Kidney (tissue), 14 donors: ENCODE results near the gene ACTR10. TPM values are rescaled to one million over a fixed set of nuclear protein-coding genes. Genes with fewer than 3 reads are reported as not detected.
A peak's percentile ranks its signal among the peaks of the same experiment; 100 is the strongest.

Experiments
- DNase-seq, 5 donors: peaks; one replicate each; pipeline ENCODE4 v3.0.0-alpha.2; 2013 to 2020
- FAIRE-seq: peaks from 2 replicates; lab custom pipeline; 2012; peaks lifted over from hg19 to GRCh38; lab: Jason Lieb, UNC
- H3K27ac ChIP-seq, 2 donors: one replicate each; pipeline ENCODE4 v1.7.0; 2013; ENCODE audit warnings: low read depth in 2 of 2, low read length in 2 of 2, inconsistent platforms in 1 of 2
- H3K27me3 ChIP-seq: one replicate; pipeline ENCODE4 v1.7.1; 2013; ENCODE audit warnings: low read length, inconsistent platforms; ENCODE audit not compliant: control insufficient read depth, insufficient read depth
- H3K36me3 ChIP-seq, 3 donors: one replicate each; pipeline versions ENCODE4 v1.7.0 to v1.7.1; 2013; ENCODE audit warnings: low read length in 3 of 3, control low read depth in 1 of 3, inconsistent platforms in 1 of 3; ENCODE audit not compliant: insufficient read depth in 3 of 3, control insufficient read depth in 2 of 3
- H3K4me1 ChIP-seq, 3 donors: one replicate each; pipeline versions ENCODE4 v1.7.0 to v1.7.1; 2013; ENCODE audit warnings: low read length in 3 of 3, inconsistent platforms in 1 of 3, low read depth in 1 of 3; ENCODE audit not compliant: control insufficient read depth in 2 of 3, insufficient read depth in 2 of 3
- H3K4me3 ChIP-seq, 3 donors: one replicate each; pipeline versions ENCODE4 v1.7.0 to v1.8.1; 2013; ENCODE audit warnings: low read length in 3 of 3, control low read depth in 1 of 3, inconsistent platforms in 1 of 3
- H3K9ac ChIP-seq, 3 donors: one replicate each; pipeline versions ENCODE4 v1.7.0 to v1.7.1; 2013; ENCODE audit warnings: low read length in 3 of 3, control low read depth in 1 of 3, inconsistent platforms in 1 of 3
- H3K9me3 ChIP-seq, 3 donors: one replicate each; pipeline versions ENCODE4 v1.7.0 to v1.7.1; 2013; ENCODE audit warnings: low read length in 3 of 3, control low read depth in 1 of 3, inconsistent platforms in 1 of 3; ENCODE audit not compliant: control insufficient read depth in 2 of 3, insufficient read depth in 1 of 3
- intact Hi-C: fragments of 100-400 bp; cut with DNase I; formaldehyde crosslinking; loops from one replicate; pipeline ENCODE4 v1.11.1; 2022
- polyA plus RNA-seq: library from polyadenylated mRNA; stranded (reverse); fragments of 350-450 nt; fragmentation: Illumina TruSeq; extraction: RNeasy Lipid Tissue Mini Kit (QIAGEN cat#74804); gene quantifications from one replicate; pipeline ENCODE4 v1.2.3, GENCODE V29; 2014; ENCODE audit warnings: low read depth, low replicate concordance; ENCODE audit not compliant: insufficient read depth
- total RNA-seq: library from RNA; stranded (reverse); fragmentation: NEBNext Ultra II Directional; extraction: Animal tissue kit (Norgen Biotek cat#: 25700); gene quantifications from one replicate; pipeline ENCODE4 v1.2.1, GENCODE V29; 2021
- TF ChIP-seq, protein P1 (sequence below): IDR thresholded peaks from 3 replicates; pipeline ENCODE4 v1.5.1; 2012; ENCODE audit warnings: mild to moderate bottlenecking, moderate library complexity, borderline replicate concordance; ENCODE audit not compliant: insufficient read depth; ENCODE audit errors: extremely low read depth
- donor health status: control.
- donor health status: control.
- donor health status: control.
- donor health status: control.
- donor health status: control.
- donor health status: DM: yes; HTN: yes; CAD: no.
- donor health status: Normal renal cell carcinoma (clear cell type).

ACTR10 gene
- total and polyA plus RNA-seq, 2 donors from 2014 or later = 68.1 to 96.6 TPM

DNA sequence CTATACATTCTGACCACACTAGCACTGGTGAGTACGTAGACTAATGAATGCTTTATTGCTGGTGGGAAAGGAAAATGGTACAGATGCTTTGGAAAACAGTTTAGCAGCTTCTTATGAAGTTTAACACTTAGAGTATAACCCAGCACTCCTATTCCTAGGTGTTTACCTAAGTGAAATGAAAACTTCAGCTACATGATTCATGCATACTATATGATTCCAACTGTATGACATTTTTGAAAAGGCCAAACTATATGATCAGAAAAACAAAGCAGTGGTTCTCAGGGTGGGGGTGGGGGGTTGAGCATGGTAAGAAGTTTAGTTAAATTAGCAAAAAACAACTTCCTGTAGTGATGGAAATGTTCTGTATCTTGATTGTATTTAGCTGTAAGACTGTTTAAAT, 76.3 kb downstream of the ACTR10 start:
- FAIRE-seq = no peak

DNA sequence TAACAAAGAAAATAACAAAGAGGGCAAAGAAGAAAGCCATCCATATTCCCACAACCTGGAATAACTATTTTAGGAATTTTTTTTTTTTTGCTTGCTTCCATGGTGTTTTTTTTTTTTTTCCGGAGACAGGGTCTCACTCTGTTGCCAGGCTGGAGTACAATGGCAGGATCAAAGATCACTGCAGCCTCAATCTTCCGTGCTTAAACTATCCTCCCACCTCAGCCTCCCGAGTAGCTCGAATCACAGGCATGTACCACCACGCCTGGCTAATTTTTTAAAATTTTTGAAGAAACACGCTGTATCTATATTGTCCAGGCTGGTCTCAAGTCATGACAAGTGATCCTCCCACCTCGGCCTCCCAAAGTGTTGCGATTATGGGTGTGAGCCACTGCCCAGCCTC, 78.2 kb downstream of the ACTR10 start:
- TF ChIP-seq, protein P1, sequence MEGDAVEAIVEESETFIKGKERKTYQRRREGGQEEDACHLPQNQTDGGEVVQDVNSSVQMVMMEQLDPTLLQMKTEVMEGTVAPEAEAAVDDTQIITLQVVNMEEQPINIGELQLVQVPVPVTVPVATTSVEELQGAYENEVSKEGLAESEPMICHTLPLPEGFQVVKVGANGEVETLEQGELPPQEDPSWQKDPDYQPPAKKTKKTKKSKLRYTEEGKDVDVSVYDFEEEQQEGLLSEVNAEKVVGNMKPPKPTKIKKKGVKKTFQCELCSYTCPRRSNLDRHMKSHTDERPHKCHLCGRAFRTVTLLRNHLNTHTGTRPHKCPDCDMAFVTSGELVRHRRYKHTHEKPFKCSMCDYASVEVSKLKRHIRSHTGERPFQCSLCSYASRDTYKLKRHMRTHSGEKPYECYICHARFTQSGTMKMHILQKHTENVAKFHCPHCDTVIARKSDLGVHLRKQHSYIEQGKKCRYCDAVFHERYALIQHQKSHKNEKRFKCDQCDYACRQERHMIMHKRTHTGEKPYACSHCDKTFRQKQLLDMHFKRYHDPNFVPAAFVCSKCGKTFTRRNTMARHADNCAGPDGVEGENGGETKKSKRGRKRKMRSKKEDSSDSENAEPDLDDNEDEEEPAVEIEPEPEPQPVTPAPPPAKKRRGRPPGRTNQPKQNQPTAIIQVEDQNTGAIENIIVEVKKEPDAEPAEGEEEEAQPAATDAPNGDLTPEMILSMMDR = no peak
- DNase-seq = no peak
- Histone ChIP-seq H3K36me3 (peaks cover 1 to 8% (median 3%) of the 10 kb centered on the region in 3 donors), H3K27me3 (no peaks in the 10 kb centered on the region), H3K4me3 (no peak overlapping the region), H3K9me3 (no peaks in the 10 kb centered on the region), H3K9ac (no peak overlapping the region), H3K27ac (no peak overlapping the region), H3K4me1 (peaks cover 0 to 29% (median 12%) of the 10 kb centered on the region in 3 donors)
- intact Hi-C loops = no loop called here
- FAIRE-seq = no peak

More for the DNA sequence above, 76.3 kb downstream of the ACTR10 start:
- H3K27me3 ChIP-seq = no peaks in the 10 kb centered on the region
- H3K4me1 ChIP-seq = peaks cover 0 to 18% (median 9%) of the 10 kb centered on the region in 3 donors
- no peak for DNase-seq
- intact Hi-C loops = no loop called here
- TF ChIP-seq, protein P1 = no peak
- no peak overlapping the region for H3K27ac ChIP-seq
- H3K36me3 ChIP-seq = peaks cover 0 to 22% (median 12%) of the 10 kb centered on the region in 3 donors
- no peak overlapping the region for H3K9ac ChIP-seq
- H3K4me3 ChIP-seq = no peak overlapping the region
- no peaks in the 10 kb centered on the region for H3K9me3 ChIP-seq

DNA sequence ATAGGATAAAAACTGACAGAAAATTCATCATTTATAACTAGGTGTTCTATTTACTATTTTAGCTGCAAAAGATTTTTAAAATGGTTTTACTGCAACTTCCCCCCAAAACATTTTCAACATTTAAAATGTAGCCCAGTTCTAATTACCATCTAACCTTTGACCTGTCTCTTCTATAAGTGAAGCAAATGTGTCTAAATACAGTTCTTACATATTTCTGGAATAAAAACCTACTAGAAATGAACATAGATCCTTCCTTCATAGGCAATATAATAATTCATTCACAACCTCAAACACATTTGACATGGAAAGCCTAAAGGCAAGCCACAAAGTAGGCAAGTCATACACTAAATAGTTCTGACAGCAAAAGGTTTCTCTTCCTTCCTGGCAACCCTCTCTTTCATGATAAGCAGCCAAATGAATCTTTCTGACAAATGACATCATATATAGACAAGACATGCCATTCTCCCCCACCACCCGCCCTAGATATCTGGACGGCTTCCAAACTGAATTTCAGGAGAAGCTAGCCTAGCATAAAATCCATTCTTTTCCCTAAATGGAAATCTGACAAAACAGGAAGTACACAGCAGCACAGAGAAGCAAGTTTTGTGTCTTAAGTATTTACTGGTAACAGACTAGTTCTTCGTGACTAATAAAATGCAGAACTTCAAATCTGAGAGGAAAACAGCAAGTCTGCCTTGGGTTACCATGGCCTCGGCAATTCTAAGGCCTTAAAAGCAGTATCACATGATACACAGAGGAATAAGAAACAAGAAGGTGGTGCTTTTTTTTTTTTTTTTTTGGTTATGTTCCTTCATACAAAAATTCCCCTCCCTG, 81.2 kb downstream of the ACTR10 start:
- H3K27me3 ChIP-seq = no peaks in the 10 kb centered on the region
- intact Hi-C loops = no loop called here
- peak in 2 of 5 donors; percentile 28 to 72 for DNase-seq
- no peaks in the 10 kb centered on the region for H3K9me3 ChIP-seq
- no peak overlapping the region for H3K4me3 ChIP-seq
- peak overlapping the region; percentile 58 to 92 for H3K27ac ChIP-seq
- TF ChIP-seq, protein P1 = no peak
- peak overlapping the region in 2 of 3 donors; percentile 15 to 20 for H3K9ac ChIP-seq
- peak; percentile 90 for FAIRE-seq
- peaks cover 11 to 19% (median 15%) of the 10 kb centered on the region in 3 donors for H3K36me3 ChIP-seq
- H3K4me1 ChIP-seq = peaks cover 0 to 23% (median 11%) of the 10 kb centered on the region in 3 donors
